VCaP (cell line): ENCODE data around the gene SIAH3.

Experiments used
- H3K27ac ChIP-seq: fragments of 450-650 bp; 2 replicates; pipeline ENCODE4 v1.5.1; 2017
- TF ChIP-seq, protein P1 (sequence below): fragments of 450-650 bp; conservative IDR thresholded peaks from 2 replicates; pipeline ENCODE4 v1.5.1; 2017; ENCODE audit warnings: mild to moderate bottlenecking, moderate library complexity

Gene SIAH3

DNA sequence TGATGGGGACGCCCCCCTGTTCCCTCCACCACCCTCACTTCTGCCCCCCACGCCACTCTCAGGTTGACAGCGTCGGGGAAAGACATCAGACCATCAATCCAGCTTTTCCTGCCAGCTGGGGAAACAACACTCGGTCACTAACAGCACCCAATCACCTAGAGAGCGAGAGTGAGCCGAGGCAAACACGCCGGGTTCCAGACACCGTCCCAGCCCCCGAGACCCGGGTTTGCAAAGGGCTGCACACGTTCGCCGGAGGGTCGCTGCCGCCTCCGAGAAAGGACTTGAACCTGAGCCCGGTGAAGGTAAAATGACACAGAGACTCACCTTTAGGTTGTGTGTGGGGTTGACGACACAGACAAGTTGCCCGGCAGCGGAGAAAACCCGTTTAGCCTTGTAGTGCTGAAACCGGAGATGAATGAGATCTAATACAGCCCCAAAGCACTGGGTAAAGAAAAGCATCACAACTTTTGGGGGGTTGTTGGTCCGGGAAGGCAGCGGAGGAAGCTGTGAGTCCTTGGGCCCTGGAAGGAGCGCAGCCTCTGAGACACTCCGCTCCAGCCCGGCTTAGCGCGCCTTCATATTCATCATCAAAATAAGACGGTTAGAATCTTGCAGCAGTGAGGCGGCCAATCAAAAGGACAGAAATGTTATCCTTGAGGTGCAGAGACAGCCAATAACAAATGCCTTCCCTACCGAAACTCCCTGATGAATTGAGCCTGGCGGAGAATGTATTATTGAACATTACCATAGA lies at the start of gene SIAH3:
TSS of gene SIAH3 (minus strand) at position 583 of the 751 bp plus-strand sequence. CDS start at position 459, 124 bp downstream.
- TF ChIP-seq, protein P1, sequence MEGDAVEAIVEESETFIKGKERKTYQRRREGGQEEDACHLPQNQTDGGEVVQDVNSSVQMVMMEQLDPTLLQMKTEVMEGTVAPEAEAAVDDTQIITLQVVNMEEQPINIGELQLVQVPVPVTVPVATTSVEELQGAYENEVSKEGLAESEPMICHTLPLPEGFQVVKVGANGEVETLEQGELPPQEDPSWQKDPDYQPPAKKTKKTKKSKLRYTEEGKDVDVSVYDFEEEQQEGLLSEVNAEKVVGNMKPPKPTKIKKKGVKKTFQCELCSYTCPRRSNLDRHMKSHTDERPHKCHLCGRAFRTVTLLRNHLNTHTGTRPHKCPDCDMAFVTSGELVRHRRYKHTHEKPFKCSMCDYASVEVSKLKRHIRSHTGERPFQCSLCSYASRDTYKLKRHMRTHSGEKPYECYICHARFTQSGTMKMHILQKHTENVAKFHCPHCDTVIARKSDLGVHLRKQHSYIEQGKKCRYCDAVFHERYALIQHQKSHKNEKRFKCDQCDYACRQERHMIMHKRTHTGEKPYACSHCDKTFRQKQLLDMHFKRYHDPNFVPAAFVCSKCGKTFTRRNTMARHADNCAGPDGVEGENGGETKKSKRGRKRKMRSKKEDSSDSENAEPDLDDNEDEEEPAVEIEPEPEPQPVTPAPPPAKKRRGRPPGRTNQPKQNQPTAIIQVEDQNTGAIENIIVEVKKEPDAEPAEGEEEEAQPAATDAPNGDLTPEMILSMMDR: no peak
- peak within 1 kb of the TSS; percentile 41; the same call in 1 of the 2 replicates for H3K27ac ChIP-seq

DNA sequence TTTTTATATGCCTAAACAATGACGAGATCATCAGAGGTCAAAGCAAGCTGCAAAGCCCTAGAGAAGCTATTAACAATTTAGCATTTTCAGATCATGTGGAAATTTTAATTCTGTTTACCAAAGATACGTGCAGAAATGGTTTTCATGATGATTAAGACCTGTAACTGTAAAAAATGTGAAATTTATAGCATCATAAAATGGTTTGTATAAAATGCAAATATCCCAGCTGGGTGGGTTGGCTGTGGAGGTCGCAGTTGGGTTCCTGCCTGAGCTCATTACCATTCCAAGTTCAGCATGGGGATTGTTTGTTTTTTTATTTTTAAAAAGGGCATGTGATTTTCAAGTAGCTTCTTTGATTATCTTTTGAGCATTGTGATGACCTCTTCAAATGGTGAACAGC lies 47.9 kb upstream of the SIAH3 start:
- H3K27ac ChIP-seq: no peak overlapping the region
- TF ChIP-seq, protein P1: no peak

GRCh38 chr13:45897562-45897961 lies 46.0 kb upstream of the SIAH3 start:
- H3K27ac ChIP-seq: no peak overlapping the region
- TF ChIP-seq, protein P1: no peak

GRCh38 chr13:45896285-45896684 lies 44.7 kb upstream of the SIAH3 start:
- TF ChIP-seq, protein P1: no peak
- H3K27ac ChIP-seq: no peak overlapping the region

DNA sequence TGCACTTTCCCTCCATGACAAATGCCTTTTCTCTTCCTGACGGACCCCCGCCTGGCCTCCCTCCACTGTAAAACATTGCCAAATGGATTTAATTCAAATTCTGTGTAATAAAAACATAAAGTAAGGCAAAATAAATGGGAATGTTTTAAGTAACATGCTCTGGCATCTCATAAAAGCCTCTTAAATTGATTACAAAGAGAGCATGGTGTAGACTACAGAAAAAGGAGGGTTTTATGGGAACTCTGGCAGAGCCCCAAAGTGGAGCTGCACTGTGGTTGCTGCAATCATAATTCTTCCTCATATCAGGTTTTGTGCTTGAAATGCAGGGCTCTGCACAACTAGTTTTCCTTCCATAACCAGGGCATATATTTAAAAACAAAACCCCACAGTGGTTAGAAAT lies 44.3 kb upstream of the SIAH3 start:
- TF ChIP-seq, protein P1: no peak

GRCh38 chr13:45892513-45892912 lies 41.0 kb upstream of the SIAH3 start:
- no peak overlapping the region for H3K27ac ChIP-seq
- TF ChIP-seq, protein P1: no peak

More for the DNA sequence above, 44.3 kb upstream of the SIAH3 start:
- no peak overlapping the region for H3K27ac ChIP-seq

GRCh38 chr13:45889590-45890243 lies 38.2 kb upstream of the SIAH3 start:
- TF ChIP-seq, protein P1: no peak
- no peak overlapping the region for H3K27ac ChIP-seq
